HG03139 (cell line): ENCODE results near the gene PGBD5.

ENCODE experiments used
- ATAC-seq: cut with Tn5 transposase; IDR thresholded peaks from one replicate; pipeline ENCODE4 v1.9.1; 2021; ENCODE audit not compliant: unreplicated experiment

The PGBD5 gene

GRCh38 chr1:230265200-230266115, 160.7 kb downstream of the PGBD5 start:
- ATAC-seq = no peak
